ENCODE data around the gene WNT10A.
"Not testable (repeated sequence)": the region's sequence is repeated elsewhere in the genome, so short reads cannot be mapped to it uniquely, and the experiment has no call there.

WNT10A gene

DNA sequence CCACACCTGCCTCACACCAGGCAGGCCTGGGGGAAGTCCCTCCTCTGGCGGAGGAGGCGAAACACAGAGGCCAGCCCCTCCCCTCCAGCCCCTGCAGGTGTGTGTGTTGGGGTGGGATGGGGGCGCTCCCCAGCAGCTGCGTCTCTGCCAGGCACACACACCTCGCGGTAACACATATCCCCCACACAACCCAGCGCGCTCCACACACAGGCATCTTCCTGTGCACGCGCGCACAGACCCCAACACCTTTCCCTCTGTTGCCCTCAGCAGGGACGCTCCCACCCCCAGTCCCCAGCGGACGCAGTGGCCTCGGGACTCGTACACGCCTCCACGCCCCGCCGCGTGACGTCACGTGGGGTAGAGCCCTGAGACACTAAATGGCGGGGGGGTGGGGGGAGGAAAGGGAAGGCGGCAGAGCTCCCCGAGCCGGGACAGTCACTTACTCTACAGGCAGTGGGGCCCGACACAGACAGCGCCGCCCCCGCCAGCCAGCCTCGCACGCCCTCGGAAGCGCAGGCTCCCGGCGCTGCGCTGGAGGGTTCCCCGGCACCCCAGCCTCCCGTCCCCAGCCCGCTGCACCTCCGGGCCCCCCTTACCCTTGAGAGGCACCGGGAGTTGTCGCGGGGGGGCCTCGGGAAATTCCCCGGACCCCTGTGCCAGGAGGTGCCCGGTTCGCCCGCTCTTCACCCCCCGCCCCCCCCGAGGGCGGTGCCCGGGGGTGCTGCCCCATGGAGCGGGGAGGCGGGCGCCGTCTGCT lies at the start of gene WNT10A:
WNT10A (plus strand) TSS at position 751 of the 757 bp plus-strand sequence. CDS start 144 bp downstream, outside the sequence.
- DNase-seq: no peak

DNA sequence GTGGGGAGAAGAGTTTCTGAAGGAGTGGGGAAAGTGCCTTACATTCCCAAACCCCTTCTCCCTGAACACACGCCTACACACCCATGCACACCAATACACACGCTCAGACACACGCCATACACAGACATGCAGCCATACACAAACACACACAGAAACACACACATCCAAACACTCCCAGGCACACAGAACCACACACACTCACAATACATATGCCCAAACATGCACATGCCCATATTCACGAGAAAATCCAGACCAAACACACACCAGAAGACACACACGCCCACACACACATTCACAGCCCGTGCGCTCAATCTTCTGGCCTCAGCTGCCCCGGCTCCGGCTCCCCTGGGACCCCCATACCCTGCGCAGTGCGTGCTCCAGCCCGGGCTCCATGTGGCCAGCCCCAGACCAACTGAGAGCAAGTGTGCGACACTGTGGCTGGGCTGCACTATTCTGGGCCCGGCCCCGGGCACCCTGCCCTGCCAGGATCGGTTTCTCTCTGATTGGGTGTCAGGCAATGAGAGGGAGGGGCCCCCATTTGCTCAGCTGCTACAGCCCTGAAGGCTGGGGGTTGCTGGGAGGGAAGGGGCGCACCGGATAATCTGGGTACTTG lies 49.2 kb upstream of the WNT10A start, which contains the start of gene PRKAG3:
PRKAG3 (minus strand) TSS at position 426 of the 613 bp plus-strand sequence.
- no peak for DNase-seq

DNA sequence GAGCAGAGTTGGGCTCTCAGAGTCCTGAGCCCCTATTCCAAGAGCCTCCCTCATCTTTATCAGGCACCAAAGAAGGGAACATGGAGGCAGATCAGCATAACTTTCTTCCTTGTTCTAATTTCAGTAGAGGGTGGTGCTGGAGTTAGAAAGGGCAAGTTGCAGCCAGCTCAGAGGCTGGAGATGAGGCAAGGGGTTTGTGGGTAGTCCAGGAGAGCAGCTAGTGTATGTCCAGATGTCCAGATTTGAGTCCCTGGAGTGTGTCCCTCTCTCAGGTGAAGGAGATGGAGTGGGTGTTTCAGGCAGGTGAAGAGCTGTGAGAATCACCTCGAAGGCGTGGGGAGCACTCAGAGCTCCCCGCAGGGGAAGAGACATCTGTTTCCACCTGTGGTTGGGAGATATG lies 48.6 kb upstream of the WNT10A start:
- DNase-seq: no peak

DNA sequence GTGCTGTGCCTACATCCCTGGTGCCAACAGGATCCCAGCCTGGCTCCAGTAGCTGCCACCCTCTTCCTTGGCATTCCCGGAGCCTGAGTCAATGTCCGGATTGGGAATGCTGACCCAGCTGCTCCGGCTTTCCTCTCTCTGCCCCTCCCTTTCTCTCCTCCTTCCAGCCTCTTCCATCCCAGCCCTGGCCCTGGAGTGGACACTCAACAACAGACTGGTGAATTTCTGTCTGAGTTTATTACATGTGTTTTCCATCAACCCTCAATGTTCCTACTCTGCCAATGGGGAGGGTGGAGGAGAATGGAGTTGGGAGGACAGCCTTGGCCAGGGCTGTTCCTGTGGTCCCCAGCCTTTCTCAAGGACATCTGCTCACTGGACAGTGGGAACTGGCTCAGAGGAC lies 48.1 kb upstream of the WNT10A start:
- DNase-seq: no peak

DNA sequence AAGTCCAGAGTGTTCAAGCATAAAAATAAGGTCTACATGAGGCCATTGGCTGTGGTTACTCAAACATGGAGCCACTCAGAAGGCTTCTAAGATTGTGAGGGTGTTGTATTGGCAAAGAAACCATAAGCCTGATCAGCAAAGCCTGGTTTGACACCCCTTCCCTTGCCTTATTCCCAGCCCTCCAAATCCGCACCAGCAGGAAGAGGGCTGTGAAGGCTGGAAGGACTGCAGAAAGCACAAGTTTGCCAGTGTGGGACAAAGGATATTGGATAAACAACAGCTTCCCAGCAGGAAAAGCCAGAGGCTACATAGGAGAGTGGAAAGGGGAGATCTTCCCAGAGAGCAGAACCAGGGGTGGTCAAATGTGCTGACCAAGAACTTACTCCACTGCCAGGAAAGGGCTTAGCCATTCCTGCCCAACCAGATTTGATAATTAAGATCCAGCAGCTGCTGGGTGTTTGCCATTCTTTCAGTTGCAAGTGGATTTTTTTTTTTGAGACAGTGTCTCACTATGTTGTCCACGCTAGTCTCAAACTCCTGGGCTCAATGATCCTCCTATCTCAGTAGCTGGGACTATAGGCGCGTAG lies 47.5 kb upstream of the WNT10A start:
- no peak for DNase-seq

- DNase-seq: no peak
Measured at GRCh38 chr2:218834685-218835084, 46.0 kb upstream of the WNT10A start.

- no peak for DNase-seq
Measured at GRCh38 chr2:218837495-218837894, 43.2 kb upstream of the WNT10A start.

GRCh38 chr2:218839430-218839829 lies 41.2 kb upstream of the WNT10A start:
- peak; percentile 51 for DNase-seq

- DNase-seq: no peak
Measured at GRCh38 chr2:218839888-218840287, 40.8 kb upstream of the WNT10A start.

DNA sequence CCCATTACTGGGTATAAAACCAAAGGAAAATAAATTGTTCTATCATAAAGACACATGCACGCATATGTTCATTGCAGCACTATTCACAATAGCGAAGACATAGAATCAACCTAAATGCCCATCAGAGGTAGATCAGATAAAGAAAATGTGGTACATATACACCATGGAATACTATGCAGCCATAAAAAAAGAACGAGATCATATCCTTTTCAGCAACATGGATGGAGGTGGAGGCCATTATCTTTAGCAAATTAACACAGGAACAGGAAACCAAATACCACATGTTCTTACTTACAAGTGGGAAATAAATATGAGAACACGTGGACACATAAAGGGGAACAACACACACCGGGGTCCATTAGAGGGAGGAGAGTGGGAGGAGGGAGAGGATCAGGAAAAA lies 36.3 kb upstream of the WNT10A start:
- not testable (repeated sequence) for DNase-seq

- not testable (repeated sequence) for DNase-seq
Measured at GRCh38 chr2:218846963-218847362, 33.7 kb upstream of the WNT10A start.

- DNase-seq: no peak
Measured at GRCh38 chr2:218849721-218850120, 30.9 kb upstream of the WNT10A start.

- DNase-seq: no peak
Measured at GRCh38 chr2:218850796-218851195, 29.9 kb upstream of the WNT10A start.

- no peak for DNase-seq
Measured at GRCh38 chr2:218851286-218851685, 29.4 kb upstream of the WNT10A start.

- DNase-seq: peak; percentile 51
Measured at GRCh38 chr2:218852911-218853667, 27.6 kb upstream of the WNT10A start.

- DNase-seq: peak; percentile 92
Measured at GRCh38 chr2:218853766-218854165, 26.9 kb upstream of the WNT10A start.

- DNase-seq: no peak
Measured at GRCh38 chr2:218854860-218855259, 25.8 kb upstream of the WNT10A start.

GRCh38 chr2:218855305-218856166 lies 25.1 kb upstream of the WNT10A start:
- no peak for DNase-seq

DNA sequence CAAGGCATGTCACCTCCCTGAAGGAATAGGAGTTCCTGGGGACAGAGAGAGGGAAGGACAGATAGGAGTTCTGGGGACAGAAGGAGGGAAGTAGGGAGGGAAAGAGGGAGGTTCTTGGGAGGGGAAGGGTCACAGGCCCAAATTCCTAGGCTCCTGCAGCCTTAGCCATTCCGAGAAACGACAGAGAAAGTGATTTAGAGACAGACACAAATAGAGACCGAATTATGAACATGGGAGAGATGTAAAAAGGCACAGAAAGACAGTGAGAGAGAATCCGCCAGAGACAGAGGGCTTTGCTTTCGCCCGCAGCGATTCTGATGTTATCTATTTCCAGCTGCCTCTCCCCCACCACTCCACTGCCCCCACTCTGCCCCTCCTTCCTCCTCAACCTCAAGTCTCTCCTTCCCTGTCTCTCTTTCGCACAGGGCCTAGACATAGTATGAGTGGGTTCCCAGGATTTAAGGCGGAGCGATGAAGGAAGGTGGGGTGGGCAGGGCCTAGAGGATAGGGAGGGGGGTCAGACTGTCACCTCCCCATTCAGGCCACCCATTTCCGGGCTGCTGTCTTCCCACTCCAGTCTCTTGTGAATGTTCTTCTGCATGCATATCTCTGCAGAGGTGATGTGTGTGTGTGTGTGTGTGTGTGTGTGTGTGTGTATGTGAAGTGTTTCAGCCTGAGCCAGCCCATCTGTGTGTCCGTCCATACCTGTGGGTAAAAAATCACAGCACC lies 24.3 kb upstream of the WNT10A start:
- no peak for DNase-seq

- DNase-seq: no peak
Measured at GRCh38 chr2:218856896-218857243, 23.8 kb upstream of the WNT10A start.

DNA sequence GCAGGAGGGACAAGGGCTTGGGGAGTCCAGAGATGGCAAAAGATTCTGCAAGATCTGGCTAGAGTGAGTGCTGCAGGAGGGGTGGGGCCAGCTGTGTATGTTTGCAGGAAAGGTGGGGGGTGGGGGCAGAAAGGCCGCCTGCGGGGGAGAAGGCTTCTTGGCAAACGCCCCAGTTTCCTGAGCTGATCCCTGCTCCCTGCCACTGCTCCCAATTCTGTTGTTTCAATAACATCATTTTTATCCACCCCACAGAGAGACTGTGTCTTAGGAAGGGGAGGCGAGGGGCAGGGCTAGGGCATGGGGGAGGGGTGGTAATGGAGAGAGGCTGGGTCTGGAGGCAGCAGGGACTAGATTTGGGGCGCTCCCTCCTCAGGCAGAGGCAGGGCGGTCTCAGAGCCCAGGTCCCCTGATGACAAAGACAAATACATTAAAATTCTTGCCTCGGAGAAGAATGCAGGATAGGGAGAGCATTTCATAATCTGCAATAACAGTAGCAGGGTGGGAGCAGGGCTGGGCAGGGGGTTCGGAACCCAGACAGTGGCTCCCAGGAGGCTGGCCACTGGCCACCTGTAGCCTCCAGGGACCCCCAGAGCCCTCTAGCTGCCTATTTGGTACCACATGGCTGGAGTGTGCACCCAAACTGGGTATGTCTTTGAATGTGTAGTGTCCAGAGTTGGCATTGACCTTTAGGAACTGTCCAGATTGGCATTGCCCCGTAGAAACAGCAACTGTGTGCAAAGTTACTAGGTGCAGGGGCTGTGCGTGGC lies 23.1 kb upstream of the WNT10A start:
- DNase-seq: no peak

All from MV-4-11 (cell line).